AG09319 (cell line): ENCODE results near the gene NGEF.

Experiments used
- DNase-seq: peaks from one replicate; pipeline ENCODE4 v3.0.0-alpha.2; 2010; ENCODE audit warnings: low read depth; ENCODE audit errors: extremely low read depth
- CTCF ChIP-seq: IDR thresholded peaks from 2 replicates; pipeline ENCODE4 v1.5.1; 2011; ENCODE audit warnings: low read depth, mild to moderate bottlenecking, inconsistent platforms, low read length, moderate library complexity

NGEF gene

GRCh38 chr2:232880764-232881351 is 132.2 kb downstream of the NGEF start:
- TF ChIP-seq CTCF = no peak
- DNase-seq = no peak

GRCh38 chr2:232879618-232880494 is 133.2 kb downstream of the NGEF start:
- no peak for DNase-seq
- TF ChIP-seq CTCF = no peak

GRCh38 chr2:232878855-232879617 is 134.0 kb downstream of the NGEF start:
- no peak for TF ChIP-seq CTCF
- no peak for DNase-seq

- DNase-seq = no peak
- TF ChIP-seq CTCF = no peak
Measured at GRCh38 chr2:232877940-232878511, 135.0 kb downstream of the NGEF start.

GRCh38 chr2:232876978-232877441 is 136.0 kb downstream of the NGEF start:
- TF ChIP-seq CTCF = no peak
- DNase-seq = no peak

- TF ChIP-seq CTCF = peak; percentile 2; the same call in 1 of the 2 replicates
- no peak for DNase-seq
Measured at GRCh38 chr2:232876161-232876977, 136.7 kb downstream of the NGEF start.
